Measurements from ENCODE around the gene HDAC9.

HDAC9 gene

DNA sequence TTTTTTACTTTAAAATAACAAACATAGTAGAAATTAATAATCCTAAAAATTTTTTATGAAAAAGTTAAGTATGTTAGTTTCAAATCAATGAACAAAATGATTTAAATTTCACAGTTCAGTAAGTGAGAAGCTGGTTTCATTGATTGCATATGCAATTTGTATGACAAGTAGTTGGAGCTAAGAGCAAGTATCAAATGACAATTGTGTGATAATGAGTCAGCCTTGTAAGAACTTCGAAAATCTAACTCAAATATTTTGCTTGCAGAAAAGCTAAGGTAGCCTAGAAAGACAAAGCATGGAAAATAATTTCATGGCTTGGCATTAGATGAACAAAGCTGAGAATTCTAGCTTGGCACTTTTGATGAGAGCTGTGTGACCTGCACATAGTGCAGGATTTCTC lies 111.5 kb downstream of the HDAC9 start:
- DNase-seq: peak; percentile 2

DNA sequence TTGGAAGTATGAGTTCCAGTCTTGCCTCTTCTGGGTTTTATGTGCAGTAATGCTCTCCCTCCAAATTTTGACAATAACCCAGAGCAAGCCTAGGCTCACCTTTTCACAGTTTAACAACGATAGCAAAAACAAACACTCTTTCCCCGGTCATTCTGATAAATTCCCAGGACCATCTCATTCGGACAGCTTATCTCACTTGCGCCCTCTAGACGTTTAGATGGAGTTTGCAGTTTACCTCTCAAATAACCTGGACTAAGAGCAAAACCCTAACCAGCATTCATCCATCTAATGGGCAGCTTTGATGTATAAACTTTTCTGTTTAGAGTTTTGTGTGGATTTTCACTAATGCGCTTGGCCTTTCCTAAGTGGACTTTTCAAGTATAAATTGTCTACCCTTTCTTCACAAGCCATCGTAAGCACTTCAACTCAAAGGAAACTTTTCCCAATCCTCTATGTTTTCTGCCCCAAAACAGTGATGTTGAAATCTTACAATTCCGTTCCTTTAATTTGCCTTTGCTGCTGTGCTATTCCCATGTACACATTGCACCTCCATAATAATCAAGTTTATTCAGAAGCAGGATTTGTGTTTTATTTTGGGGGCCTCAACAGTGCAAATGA lies 114.9 kb downstream of the HDAC9 start:
- DNase-seq: peak; percentile 11

DNA sequence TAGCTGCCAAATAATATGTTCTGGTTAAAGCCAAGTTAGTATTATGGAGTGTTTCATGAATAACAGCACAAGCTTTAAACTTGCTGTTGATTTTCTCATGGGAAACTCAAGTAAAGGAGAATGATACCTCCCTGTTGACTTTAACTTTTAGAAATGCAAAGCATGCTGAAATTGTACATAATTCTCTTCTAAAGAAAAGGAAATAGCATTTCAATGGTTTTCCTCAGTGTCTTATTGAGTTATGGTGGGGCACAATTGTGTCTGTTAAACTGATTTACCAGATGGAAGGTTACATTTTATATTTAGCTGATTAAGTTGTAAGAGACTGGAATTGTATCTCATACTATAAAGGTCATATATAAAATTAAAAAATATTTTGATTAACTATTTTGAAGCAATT lies 119.3 kb downstream of the HDAC9 start:
- DNase-seq: no peak

DNA sequence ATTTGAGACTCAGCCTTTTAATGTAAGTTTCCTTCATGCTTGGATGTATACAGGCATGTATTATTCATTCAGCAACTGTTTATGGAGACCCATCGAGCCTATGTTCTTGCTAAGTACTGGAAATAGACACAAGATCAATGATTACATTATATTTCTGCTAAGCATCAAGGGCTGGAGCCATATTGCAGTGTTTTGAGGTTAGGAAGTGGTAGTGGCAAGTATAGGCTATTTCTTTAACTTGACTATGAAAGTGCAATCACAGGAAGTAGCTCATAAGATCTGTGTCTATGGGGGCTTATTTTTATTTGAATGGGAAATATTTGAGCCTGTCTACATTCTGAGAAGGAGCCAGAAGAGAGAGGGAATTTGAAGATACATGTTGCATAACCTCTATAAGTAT lies 123.8 kb downstream of the HDAC9 start:
- DNase-seq: no peak

DNA sequence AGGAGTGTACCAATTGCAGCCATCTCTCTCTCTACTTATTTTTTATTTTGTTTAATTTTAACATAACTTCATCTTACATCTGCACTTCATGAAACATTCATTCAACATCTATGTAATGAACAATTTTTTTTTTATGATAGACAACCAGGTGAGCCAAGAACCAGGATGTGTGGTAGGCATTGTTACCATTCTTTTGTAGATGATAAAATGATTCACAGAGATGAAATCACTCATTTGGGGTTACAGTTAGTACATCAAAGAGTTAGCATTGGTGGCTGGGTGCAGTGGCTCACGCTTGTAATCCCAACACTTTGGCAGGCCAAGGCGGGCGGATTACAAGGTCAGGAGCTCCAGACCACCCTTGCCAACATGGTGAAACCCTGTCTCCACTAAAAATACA lies 127.8 kb downstream of the HDAC9 start:
- no peak for DNase-seq

DNA sequence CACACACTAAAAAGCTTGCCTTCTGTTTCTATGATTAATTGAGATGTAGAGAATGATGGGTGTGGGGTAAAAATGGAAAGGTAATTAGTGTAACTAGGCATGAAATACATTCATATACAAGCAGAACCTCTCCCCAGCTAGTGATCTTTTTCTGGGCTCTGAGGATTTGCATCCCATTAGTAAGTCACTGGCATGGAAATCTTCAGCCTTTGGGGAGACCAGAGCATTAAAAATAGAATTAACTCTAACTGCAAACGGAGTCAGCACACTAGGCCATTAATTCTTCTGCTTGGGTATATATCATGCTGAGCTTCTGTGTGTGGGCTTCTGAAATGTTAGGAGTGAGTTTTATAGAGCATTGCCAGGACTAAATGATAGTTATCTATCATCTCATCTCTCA lies 128.9 kb downstream of the HDAC9 start:
- DNase-seq: no peak

DNA sequence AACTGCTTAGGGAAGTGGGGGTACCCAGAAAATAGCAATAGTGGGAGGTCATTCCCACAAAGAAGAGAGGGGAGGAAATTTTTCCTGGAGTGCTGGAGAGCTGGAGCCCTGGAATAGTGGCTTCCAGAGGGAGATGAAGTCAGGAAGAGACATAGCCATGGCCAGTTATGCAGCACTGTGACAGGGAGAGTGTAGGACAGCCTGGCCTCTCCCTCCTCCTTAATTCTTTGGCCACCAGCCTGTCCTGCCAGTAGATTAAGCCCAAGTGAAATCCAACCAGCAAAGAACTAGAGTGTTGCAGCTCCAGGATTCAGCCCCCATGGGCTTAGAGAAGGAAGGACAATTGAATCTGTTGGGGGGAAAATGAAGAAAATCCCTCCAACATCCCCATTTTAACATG lies 130.5 kb downstream of the HDAC9 start:
- DNase-seq: no peak

DNA sequence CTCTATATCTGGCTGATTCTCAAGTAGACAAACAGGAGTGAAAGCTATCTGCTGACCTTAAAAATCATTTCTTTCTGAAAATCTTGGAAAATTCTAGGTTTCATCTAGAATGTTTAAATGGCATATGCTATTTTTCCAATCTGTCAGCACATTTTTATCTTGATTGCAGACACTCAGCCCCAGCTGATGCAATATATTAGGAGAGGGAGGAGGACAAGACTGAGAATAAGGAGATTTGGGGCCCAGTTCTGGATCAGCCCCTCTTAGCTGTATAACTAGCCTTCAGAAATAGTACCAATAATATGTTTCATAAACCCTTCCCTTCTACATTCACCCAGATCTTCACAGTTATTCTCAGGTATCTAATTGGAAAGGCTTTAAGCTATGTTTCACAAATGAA lies 131.2 kb downstream of the HDAC9 start:
- DNase-seq: no peak

DNA sequence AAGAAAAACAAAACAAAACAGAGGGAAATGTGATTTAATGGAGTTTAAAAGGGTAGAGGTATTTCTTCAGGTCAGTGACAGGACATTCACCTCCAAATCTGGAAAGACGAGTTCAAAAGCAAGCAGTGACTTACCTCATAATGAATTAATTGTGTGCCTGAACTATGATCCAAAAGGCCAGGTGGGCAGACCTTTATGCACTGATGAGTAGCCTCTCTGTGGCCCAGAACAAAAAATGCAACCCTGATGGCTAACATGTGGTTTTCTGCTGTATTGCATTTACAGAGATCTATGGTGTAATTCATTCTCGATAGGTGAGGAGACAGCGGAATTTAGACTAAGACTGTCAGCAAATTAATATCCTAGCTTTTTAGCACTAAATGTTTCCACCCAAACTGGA lies 142.0 kb downstream of the HDAC9 start:
- no peak for DNase-seq

DNA sequence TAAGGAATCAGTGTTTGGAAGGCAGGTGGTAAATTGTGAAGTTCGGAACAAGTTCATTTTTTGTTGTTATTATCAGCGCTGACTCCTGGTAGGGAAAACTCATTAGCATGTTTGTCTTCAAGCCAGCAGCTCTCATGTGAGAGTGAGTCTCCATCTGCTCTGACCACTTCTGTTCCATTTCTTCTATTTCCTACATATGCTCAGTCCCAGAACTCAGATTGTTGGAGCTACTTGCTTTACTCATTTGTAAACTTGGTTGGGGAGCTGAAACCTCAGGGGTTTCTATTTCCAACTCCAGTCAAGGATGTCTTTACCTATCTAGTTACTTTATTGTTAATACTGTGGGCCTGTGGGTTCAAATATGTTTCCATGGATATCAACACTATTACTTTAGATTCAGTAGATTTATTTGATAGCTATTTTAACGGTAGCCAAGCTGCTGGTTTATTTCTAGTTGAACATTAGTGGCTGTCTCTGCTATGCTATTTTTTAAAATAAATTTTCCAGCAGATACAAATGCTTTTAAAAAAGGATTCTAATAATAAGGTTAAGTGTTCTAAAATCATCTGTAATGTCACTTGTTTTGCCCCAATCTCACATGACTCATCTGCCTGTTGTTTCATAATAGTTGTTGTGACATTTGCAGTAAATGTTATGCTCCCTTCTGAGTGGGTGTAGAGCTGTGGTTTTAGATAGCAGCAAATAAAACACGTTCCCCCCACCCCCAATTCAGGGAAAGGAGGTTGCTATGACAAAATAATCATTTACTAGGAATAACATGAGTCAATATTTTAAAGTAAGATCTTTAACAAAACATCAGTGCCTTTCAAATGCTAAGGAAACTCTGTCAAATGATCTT lies 143.3 kb downstream of the HDAC9 start:
- DNase-seq: peak; percentile 92

DNA sequence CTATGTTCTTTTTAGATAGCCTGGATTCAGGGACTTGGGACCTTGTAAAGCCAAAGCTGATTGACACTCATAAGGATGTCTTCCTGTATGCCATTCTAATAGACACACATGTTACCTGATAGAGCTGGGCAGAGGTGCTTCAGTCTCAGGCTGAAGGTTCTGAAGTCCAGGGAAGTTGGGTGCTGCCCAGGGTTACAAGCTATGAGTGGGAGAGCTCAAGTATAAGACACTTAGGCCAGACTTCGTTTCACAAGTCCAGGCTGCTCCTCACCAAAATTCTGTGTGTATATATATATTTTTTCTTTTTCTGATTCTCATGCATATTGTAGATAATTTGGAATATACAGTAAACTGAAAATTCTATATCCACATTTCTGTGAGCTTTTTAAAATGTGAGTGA lies 144.2 kb downstream of the HDAC9 start:
- peak; percentile 22 for DNase-seq

DNA sequence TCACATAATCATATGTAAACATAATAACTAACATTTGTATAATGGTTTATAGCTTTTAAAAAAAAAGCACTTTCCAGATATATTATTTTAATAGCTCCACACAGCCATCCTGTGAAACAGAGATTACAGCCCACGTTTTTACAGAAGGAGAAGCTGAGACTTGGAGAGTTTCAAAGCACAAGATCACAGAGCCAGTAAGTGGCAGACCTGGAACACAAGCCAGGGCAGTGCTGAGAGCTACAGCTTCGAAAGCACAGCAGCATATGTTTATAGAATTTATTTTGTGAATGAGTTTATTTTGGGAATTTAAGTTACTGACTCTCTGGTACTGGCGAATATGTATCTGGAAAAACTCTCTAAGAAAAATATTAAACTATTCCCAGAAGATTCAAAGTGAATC lies 149.4 kb downstream of the HDAC9 start:
- no peak for DNase-seq

DNA sequence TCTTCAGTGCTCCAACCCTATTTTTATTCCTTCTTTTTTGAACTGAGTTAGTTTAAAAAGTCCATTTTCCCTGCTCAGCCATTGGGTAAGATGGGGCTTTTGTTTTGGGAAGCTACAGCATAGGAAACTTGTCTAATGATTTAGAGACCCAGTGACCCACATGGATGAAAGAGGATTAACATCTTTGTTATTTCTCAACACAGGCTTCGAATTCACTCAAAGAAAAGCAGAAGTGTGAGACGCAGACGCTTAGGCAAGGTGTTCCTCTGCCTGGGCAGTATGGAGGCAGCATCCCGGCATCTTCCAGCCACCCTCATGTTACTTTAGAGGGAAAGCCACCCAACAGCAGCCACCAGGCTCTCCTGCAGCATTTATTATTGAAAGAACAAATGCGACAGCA lies 152.0 kb downstream of the HDAC9 start:
- DNase-seq: peak; percentile 65

DNA sequence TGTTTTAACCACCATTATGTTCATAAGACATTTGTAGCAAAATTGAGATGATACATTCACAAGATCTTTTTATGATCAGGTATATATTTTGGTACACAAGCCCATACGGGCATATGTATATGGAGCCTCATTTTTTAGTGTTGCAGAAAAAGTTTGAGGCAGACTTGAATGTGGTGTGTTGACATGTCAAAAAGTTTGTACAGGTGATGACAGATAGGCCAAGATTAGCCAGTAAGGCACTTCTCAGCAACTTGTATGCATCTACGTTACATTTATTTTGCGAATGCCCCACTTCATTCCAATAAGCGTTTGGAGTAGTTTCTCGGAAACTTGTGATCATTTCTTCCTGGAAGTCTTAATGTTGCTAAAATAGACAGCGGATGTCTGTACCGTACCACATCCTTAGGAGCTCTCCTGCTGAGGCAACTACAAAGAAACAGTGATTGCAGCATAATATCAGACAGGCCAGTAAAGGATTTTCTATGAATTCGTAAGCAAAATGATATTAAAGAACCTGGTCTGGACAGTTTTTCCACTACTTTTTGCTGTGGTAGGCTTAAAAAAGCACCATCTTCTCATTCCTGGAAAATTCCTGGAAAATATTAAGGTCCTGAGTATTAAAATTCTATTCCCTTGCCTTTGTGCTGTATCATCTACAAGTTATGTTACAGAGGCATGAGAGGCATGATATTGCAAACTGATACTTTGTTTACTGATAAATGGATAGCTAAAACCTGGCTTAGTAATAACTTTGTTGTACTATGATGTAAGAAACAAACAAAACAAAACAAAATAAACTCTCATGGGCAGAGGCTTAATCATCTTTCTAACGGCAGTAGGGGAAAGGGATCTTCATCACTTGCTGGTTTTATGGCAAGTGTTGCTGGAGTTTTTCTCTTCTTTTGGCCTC lies 153.6 kb downstream of the HDAC9 start:
- DNase-seq: no peak

DNA sequence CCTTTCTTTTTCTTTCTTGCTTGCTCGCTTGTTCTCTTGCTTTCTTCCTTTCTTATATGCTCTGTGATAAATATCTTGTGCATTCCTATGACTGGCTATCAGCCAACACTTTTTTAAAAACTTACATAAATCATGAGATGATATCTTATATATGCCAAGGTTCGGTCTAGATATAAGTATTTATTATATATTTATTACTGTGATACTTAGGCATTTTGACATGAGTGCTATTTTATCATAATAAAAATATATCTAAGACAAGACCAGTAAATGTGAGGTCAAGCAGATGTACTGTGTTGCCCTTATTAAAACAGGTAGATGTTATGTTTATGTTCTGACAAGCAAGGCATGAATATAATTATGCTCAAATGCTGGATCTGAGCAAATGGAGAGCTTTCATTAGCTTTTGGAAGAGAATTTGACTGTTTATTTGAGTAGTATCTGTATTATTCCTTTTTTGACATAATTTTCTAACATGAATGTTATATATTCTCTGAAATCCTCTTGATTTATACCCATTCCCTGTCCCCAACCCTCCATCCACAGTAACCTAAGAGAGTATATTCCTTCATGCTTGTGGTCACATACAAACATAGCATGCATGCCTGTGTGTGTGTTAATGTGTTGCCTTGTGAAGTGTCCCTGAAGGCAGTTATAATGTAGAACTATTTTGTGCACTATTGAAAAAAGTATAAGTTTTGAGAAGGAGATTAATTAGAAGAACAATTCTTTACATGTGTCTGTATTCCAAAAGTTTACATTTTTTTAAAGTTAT lies 158.0 kb downstream of the HDAC9 start:
- no peak for DNase-seq

DNA sequence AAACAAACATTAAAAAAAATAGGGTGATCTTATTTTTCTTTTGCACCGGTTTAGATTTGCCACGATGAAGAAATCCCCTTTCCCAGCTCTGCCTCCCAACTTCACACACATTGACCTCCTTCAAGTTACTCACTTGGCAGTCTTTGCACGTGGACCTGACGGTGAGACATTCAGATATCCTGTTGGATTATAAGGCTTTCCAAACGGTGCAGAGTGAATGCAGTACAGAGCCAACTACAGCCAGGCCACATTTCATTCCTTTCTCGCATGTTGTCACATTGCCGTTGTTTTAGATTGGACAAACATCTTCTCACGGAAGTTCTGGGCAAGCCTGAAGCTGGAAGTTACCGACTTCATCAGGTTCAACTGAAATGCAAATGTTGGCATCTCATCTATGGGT lies 159.2 kb downstream of the HDAC9 start:
- no peak for DNase-seq

DNA sequence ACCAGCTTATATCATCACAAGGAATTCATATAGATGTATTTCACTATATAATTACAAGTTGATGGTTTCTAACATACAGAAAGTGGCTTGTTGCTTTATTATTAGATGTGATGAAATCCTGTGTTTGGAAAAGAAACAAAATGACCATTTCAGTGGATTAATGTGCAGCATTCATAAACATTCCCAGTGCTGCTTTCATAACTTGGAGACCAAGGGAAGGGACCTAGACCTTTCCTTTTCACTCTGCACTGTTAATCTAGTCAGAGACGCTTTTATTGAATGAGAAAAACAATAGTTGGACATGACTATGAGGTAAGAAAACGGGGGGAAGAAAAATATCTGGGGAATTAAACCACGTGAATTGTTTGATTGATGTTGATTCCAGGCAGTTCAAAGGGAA lies 160.0 kb downstream of the HDAC9 start:
- DNase-seq: no peak

DNA sequence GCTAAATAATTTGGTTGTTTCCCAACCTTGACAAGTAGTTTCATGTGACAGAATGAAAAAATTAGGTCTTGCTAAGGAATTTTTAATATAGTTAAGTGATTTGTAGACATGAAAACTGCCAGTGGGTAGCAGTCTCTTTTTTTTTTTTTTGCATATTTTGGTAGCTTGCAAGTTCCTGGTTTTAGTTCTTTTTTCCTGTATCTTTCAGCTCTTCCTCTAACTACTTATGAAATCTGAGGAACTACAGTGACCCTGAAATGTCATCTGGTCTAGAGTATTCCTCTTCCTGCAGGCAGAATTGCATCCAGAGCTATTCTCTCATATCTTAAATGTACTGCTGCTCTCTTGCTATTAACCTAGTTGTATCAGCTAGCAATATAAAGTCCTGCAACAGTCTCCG lies 160.4 kb downstream of the HDAC9 start:
- DNase-seq: peak; percentile 78

DNA sequence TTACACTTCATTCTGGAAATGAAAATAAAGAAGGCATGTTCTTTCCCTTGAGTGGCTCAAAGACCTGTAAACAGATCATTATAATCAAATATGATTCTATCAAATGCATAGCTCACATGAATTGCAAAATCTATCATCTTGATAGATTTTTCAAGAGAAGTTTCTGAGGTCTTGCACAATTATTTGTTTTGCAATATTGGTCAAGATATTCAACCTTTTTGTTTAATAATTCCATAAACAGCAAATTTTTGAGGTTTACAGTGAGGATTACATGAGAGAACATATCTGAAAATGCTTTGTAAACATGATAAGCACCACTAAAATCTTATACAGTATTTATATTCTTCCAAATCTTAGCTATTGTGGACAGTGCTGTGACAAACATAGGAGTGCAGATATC lies 160.8 kb downstream of the HDAC9 start:
- peak; percentile 27 for DNase-seq

DNA sequence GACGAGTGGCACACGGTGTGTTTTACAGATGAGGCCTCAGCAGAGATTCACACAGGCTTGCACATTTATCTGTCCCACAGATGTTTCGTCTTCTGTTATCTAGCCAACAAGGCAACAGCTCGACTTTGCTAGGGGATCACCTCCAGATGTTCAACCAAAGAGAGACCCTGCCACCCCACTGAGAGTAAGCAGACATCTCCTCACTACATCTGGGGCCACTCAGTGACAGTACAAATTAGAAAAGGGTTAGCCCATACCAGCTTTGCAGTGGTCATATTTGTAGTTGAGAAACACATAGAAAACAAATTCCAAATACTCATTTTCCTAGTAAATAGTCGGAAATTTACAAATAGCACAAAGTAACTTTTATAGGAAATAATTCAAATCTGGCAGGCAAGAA lies 164.2 kb downstream of the HDAC9 start:
- DNase-seq: no peak

DNA sequence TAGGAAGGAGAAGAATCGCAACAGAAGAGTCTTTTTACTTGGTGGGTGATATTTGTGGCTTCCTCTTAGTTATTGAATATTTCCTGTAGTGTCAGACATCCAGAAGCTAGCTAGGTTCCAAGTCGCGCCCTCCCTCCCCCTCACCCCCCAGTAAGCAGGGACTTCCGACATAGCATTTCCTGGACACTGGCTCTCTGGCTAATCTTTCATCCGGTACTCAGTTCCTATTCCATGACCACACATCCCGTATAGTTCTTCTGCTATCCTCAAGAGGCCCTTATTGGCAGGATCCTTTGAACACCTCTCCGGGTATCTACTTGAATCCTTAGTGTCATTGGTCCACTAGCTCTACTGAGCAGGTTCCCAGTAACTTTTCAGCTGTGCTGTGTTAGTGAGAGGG lies 167.8 kb downstream of the HDAC9 start:
- DNase-seq: no peak

DNA sequence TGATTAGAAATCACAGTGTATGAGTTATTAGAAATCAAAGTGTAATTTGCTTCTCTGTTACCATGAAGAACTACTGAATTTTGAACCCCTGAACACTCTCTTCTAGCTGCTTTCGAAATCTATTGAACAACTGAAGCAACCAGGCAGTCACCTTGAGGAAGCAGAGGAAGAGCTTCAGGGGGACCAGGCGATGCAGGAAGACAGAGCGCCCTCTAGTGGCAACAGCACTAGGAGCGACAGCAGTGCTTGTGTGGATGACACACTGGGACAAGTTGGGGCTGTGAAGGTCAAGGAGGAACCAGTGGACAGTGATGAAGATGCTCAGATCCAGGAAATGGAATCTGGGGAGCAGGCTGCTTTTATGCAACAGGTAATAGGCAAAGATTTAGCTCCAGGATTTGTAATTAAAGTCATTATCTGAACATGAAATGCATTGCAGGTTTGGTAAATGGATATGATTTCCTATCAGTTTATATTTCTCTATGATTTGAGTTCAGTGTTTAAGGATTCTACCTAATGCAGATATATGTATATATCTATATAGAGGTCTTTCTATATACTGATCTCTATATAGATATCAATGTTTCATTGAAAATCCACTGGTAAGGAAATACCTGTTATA lies 170.7 kb downstream of the HDAC9 start:
- peak; percentile 82 for DNase-seq

Measured in inflammatory macrophage treated with lipopolysaccharide for 4 hours (primary cell).